GM19452 (cell line): ENCODE results near the gene ACAP2.

ENCODE experiments used
- ATAC-seq: cut with Tn5 transposase; IDR thresholded peaks from one replicate; pipeline ENCODE4 v1.9.1; 2021; ENCODE audit not compliant: unreplicated experiment

The ACAP2 gene

GRCh38 chr3:195224980-195225580 lies 217.7 kb downstream of the ACAP2 start:
- no peak for ATAC-seq
